MM.1S (cell line): ENCODE results near the gene ACKR1.

Experiments used
- DNase-seq: peaks from one replicate; pipeline ENCODE4 v3.0.0-alpha.2; 2015
- H2AFZ ChIP-seq: fragments of 300-600 bp; sonication (generic); 2 replicates; pipeline ENCODE4 v1.6.0; 2016; ENCODE audit warnings: antibody characterized with exemption, low read length
- H3F3A ChIP-seq: fragments of 300-600 bp; sonication (generic); 2 replicates; pipeline ENCODE4 v1.6.1; 2016; ENCODE audit warnings: mild to moderate bottlenecking, antibody characterized with exemption, low read length, moderate library complexity, mixed read lengths; ENCODE audit not compliant: insufficient read depth
- H3K27ac ChIP-seq: fragments of 300-600 bp; sonication (generic); 2 replicates; pipeline ENCODE4 v1.5.1; 2016; ENCODE audit warnings: mild to moderate bottlenecking, low read length
- H3K27me3 ChIP-seq: fragments of 300-600 bp; sonication (generic); replicated peaks from 2 replicates; pipeline ENCODE4 v1.6.0; 2016; ENCODE audit warnings: low read length; ENCODE audit not compliant: insufficient read depth
- H3K36me3 ChIP-seq: fragments of 300-600 bp; sonication (generic); replicated peaks from 2 replicates; pipeline ENCODE4 v1.6.1; 2016; ENCODE audit warnings: mild to moderate bottlenecking, low read length, mixed read lengths; ENCODE audit not compliant: insufficient read depth
- H3K4me1 ChIP-seq: fragments of 300-600 bp; sonication (generic); 2 replicates; pipeline ENCODE4 v1.6.1; 2016; ENCODE audit warnings: low read length, mixed read lengths
- H3K4me2 ChIP-seq: fragments of 300-600 bp; sonication (generic); 2 replicates; pipeline ENCODE4 v1.6.0; 2016; ENCODE audit warnings: low read depth, low read length
- H3K4me3 ChIP-seq: fragments of 300-600 bp; sonication (generic); 2 replicates; pipeline ENCODE4 v1.5.1; 2016; ENCODE audit warnings: low read length, mixed read lengths
- H3K79me2 ChIP-seq: fragments of 300-600 bp; sonication (generic); 2 replicates; pipeline ENCODE4 v1.6.1; 2016; ENCODE audit warnings: mixed run types, low read length, mixed read lengths
- H3K9ac ChIP-seq: fragments of 300-600 bp; sonication (generic); 2 replicates; pipeline ENCODE4 v1.6.1; 2016; ENCODE audit warnings: low read length, mixed read lengths
- H3K9me2 ChIP-seq: fragments of 300-600 bp; sonication (generic); replicated peaks from 2 replicates; pipeline ENCODE4 v1.6.1; 2016; ENCODE audit warnings: mild to moderate bottlenecking, low read length, mixed read lengths; ENCODE audit not compliant: insufficient read depth
- H3K9me3 ChIP-seq: fragments of 300-600 bp; sonication (generic); replicated peaks from 2 replicates; pipeline ENCODE4 v1.6.1; 2016; ENCODE audit warnings: mild to moderate bottlenecking, low read length, mixed read lengths; ENCODE audit not compliant: insufficient read depth
- H4K20me1 ChIP-seq: fragments of 300-600 bp; sonication (generic); 2 replicates; pipeline ENCODE4 v1.6.1; 2016; ENCODE audit warnings: mild to moderate bottlenecking, low read length, moderate library complexity, mixed read lengths; ENCODE audit not compliant: insufficient read depth
- EZH2 ChIP-seq: fragments of 300-600 bp; sonication (generic); optimal IDR thresholded peaks from 2 replicates; pipeline ENCODE3; 2017; ENCODE audit warnings: low read depth, mild to moderate bottlenecking, antibody characterized with exemption, low read length, mixed read lengths
- EZH2phosphoT487 ChIP-seq: fragments of 300-600 bp; sonication (generic); IDR thresholded peaks from 2 replicates; pipeline ENCODE4 v1.6.1; 2018; ENCODE audit warnings: antibody characterized with exemption, low read length
- TF ChIP-seq, protein P1 (sequence below): fragments of 300-600 bp; sonication (generic); IDR thresholded peaks from 2 replicates; pipeline ENCODE4 v1.5.1; 2016; ENCODE audit warnings: antibody characterized with exemption, low read length, mixed read lengths

ACKR1 gene

GRCh38 chr1:159162516-159163265 lies 42.0 kb upstream of the ACKR1 start:
- Histone ChIP-seq H3K9ac (no peak overlapping the region), H3K27ac (no peak overlapping the region), H3K79me2 (no peaks in the 10 kb centered on the region), H3K4me3 (no peak overlapping the region), H3K9me2 (no peaks in the 10 kb centered on the region), H3K9me3 (no peaks in the 10 kb centered on the region), H3K4me2 (no peak overlapping the region), H3K36me3 (no peaks in the 10 kb centered on the region), H3K4me1 (peaks cover 6% of the 10 kb centered on the region; the same call in 1 of the 2 replicates), H4K20me1 (no peaks in the 10 kb centered on the region), H2AFZ (no peak overlapping the region), H3K27me3 (no peaks in the 10 kb centered on the region), H3F3A (no peaks in the 10 kb centered on the region)
- TF ChIP-seq, protein P1, sequence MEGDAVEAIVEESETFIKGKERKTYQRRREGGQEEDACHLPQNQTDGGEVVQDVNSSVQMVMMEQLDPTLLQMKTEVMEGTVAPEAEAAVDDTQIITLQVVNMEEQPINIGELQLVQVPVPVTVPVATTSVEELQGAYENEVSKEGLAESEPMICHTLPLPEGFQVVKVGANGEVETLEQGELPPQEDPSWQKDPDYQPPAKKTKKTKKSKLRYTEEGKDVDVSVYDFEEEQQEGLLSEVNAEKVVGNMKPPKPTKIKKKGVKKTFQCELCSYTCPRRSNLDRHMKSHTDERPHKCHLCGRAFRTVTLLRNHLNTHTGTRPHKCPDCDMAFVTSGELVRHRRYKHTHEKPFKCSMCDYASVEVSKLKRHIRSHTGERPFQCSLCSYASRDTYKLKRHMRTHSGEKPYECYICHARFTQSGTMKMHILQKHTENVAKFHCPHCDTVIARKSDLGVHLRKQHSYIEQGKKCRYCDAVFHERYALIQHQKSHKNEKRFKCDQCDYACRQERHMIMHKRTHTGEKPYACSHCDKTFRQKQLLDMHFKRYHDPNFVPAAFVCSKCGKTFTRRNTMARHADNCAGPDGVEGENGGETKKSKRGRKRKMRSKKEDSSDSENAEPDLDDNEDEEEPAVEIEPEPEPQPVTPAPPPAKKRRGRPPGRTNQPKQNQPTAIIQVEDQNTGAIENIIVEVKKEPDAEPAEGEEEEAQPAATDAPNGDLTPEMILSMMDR: no peak
- TF ChIP-seq EZH2 (no peak), EZH2phosphoT487 (no peak)
- no peak for DNase-seq

DNA sequence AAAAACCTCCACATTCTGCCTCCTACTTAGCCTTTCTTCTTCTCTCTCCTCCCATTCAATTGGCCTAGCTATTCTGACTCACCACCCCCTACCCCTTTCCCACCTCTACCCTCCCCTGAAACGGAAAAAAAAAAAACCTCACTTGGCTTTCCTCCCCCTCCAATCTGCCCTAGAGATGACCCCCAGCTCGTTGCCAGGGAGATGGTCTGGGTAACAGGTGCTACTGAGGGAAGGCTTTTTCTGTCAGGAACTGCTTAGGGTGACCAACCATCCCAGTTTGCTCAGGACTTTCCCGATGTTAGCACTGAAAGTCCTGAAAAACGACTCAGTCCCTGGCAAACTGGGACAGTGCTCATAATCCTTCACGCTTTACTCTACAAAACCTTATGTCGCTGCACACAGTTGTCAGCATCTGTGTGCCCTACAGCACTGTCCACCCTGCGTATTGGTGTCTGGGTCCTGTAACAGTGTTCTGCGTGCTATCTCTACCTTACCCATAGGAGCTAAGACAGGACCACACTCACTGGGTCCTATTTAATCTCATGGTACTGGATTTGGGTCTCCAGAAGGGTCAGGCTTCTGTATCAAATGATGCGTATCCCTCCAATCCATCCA lies 41.0 kb upstream of the ACKR1 start:
- TF ChIP-seq EZH2phosphoT487: no peak
- TF ChIP-seq, protein P1: no peak
- TF ChIP-seq EZH2: no peak

GRCh38 chr1:159168043-159168442 lies 36.6 kb upstream of the ACKR1 start:
- TF ChIP-seq, protein P1: no peak
- no peak for TF ChIP-seq EZH2phosphoT487
- TF ChIP-seq EZH2: no peak
- DNase-seq: no peak
- Histone ChIP-seq H2AFZ (no peak overlapping the region), H3K27me3 (peaks cover 39% of the 10 kb centered on the region), H3K9ac (no peak overlapping the region), H3K9me2 (no peaks in the 10 kb centered on the region), H3K36me3 (no peaks in the 10 kb centered on the region), H3K4me1 (no peaks in the 10 kb centered on the region), H4K20me1 (no peaks in the 10 kb centered on the region), H3K4me2 (no peak overlapping the region), H3K9me3 (no peaks in the 10 kb centered on the region), H3K4me3 (no peak overlapping the region), H3K27ac (no peak overlapping the region), H3K79me2 (no peaks in the 10 kb centered on the region), H3F3A (no peaks in the 10 kb centered on the region)

More for the DNA sequence above, 41.0 kb upstream of the ACKR1 start:
- Histone ChIP-seq H3K79me2 (no peaks in the 10 kb centered on the region), H3K4me3 (no peak overlapping the region), H3K4me1 (peaks cover 6% of the 10 kb centered on the region; the same call in 1 of the 2 replicates), H3K9me3 (no peaks in the 10 kb centered on the region), H3K9me2 (no peaks in the 10 kb centered on the region), H3K27me3 (no peaks in the 10 kb centered on the region; the same call in 1 of the 2 replicates), H2AFZ (no peak overlapping the region), H4K20me1 (no peaks in the 10 kb centered on the region), H3F3A (no peaks in the 10 kb centered on the region), H3K9ac (no peak overlapping the region), H3K27ac (no peak overlapping the region), H3K4me2 (no peak overlapping the region), H3K36me3 (no peaks in the 10 kb centered on the region)
- DNase-seq: no peak
